T-cell (primary cell): ENCODE data around the gene SAV1. TPM values are rescaled to one million over a fixed set of nuclear protein-coding genes. Genes with fewer than 3 reads are reported as not detected.

Experiments
- ATAC-seq, 4 experiments: fragments of 200-7000 bp in 3 of 4; fragments of 150-1000 bp in 1 of 4; cut with Tn5 transposase; replicated peaks in 1 of 4; 1 replicate in 3 of 4; 2 replicates in 1 of 4; pipeline ENCODE4 v1.10.0; 2021; ENCODE audit warnings: moderate library complexity in 3 of 4, mild to moderate bottlenecking in 2 of 4, moderate number of reproducible peaks in 1 of 4
- CTCF ChIA-PET, 2 donors: fragments of 300-600 bp; sonication (Branson Sonifier 250); formaldehyde crosslinking; loops; one replicate each; lab custom pipeline; 2022; ENCODE audit warnings: antibody characterized with exemption in 2 of 2; lab: Charles Lee
- POLR2A ChIA-PET, 2 donors: fragments of 300-600 bp; sonication (Branson Sonifier 250); formaldehyde crosslinking; loops; one replicate each; lab custom pipeline; 2022; ENCODE audit warnings: antibody characterized with exemption in 2 of 2; lab: Charles Lee
- DNase-seq, 35 experiments: peaks; one replicate each; pipeline versions ENCODE4 v3.0.0 to v3.0.0-alpha.2; 2013 to 2023
- H3K27ac ChIP-seq: one replicate; pipeline ENCODE4 v1.5.1; 2013; ENCODE audit warnings: low read length
- H3K27me3 ChIP-seq, 2 experiments: replicated peaks in 1 of 2; 1 replicate in 1 of 2; 2 replicates in 1 of 2; pipeline versions ENCODE4 v1.6.1 to v1.7.0; 2013; ENCODE audit warnings: low read length in 1 of 2, mixed read lengths in 1 of 2; ENCODE audit not compliant: control insufficient read depth in 2 of 2, insufficient read depth in 2 of 2; ENCODE audit errors: extremely low read depth in 1 of 2
- H3K36me3 ChIP-seq, 2 donors: 1 replicate in 1 of 2; 2 replicates in 1 of 2; pipeline versions ENCODE4 v1.6.1 to v1.7.0; 2013; ENCODE audit warnings: low read length in 1 of 2; ENCODE audit not compliant: control insufficient read depth in 2 of 2, insufficient read depth in 1 of 2; ENCODE audit errors: extremely low read depth in 1 of 2
- H3K4me1 ChIP-seq, 2 experiments: 1 replicate in 1 of 2; 2 replicates in 1 of 2; pipeline versions ENCODE4 v1.6.1 to v1.7.0; 2013; ENCODE audit warnings: low read length in 2 of 2, mixed read lengths in 1 of 2; ENCODE audit not compliant: insufficient read depth in 2 of 2, control insufficient read depth in 1 of 2; ENCODE audit errors: extremely low read depth in 1 of 2
- H3K4me3 ChIP-seq, 2 donors: 1 replicate in 1 of 2; 2 replicates in 1 of 2; pipeline versions ENCODE4 v1.5.1 to v1.7.0; 2013; ENCODE audit warnings: mild to moderate bottlenecking in 2 of 2, low read length in 1 of 2, moderate library complexity in 1 of 2; ENCODE audit not compliant: control insufficient read depth in 1 of 2; ENCODE audit errors: extremely low read depth in 1 of 2
- H3K9me3 ChIP-seq: 2 replicates; pipeline ENCODE4 v1.7.0; 2013
- H3K27ac Mint-ChIP-seq, 2 donors: one replicate each; pipeline ENCODE4 v1.8.0; 2020 to 2021; ENCODE audit warnings: mild to moderate bottlenecking in 2 of 2, mixed read lengths in 2 of 2
- H3K27me3 Mint-ChIP-seq, 2 donors: one replicate each; pipeline ENCODE4 v1.8.0; 2021 to 2022; ENCODE audit warnings: mixed read lengths in 2 of 2
- H3K36me3 Mint-ChIP-seq: one replicate; pipeline ENCODE4 v1.8.0; 2021; ENCODE audit warnings: mixed read lengths
- H3K4me1 Mint-ChIP-seq, 3 donors: one replicate each; pipeline ENCODE4 v1.8.0; 2020 to 2022; ENCODE audit warnings: mixed read lengths in 3 of 3, mild to moderate bottlenecking in 1 of 3
- H3K4me3 Mint-ChIP-seq, 3 donors: one replicate each; pipeline ENCODE4 v1.8.0; 2020 to 2022; ENCODE audit warnings: mild to moderate bottlenecking in 3 of 3, mixed read lengths in 3 of 3, moderate library complexity in 3 of 3
- H3K9me3 Mint-ChIP-seq, 3 donors: one replicate each; pipeline ENCODE4 v1.8.0; 2020 to 2022; ENCODE audit warnings: mixed read lengths in 3 of 3
- WGBS: methylation state at CpG from one replicate; pipeline ENCODE4 v1.1.5; 2013; ENCODE audit warnings: missing lambda C conversion rate; ENCODE audit not compliant: insufficient coverage; 5-methylcytosine and 5-hydroxymethylcytosine counted together
- total RNA-seq, 35 experiments: library from RNA in 6 of 35; stranded (reverse) in 6 of 35; fragments of 120-200 nt in 1 of 35; gene quantifications; one replicate each; pipeline versions ENCODE4 v1.2.1 to v1.2.4 and lab custom pipeline; 2013 to 2026

Gene SAV1
- total RNA-seq, 5 donors from 2014 or later (not counting 1 experiment from before 2014, with no cell fraction given), result 9.1 to 12.2 (median 11.1) TPM

GRCh38 chr14:50620341-50620740 is 47.8 kb downstream of the SAV1 start:
- H3K27ac ChIP-seq, result no peak overlapping the region
- DNase-seq (no peak), ATAC-seq (no peak)
- ChIA-PET CTCF (interaction anchor here in 1 of 2 donors (0.6 to 1.5 kb wide), 4 partner anchors 10 to 403 kb away, joined by 3 to 4 read pairs (median 3); no protein-coding TSS in a partner anchor), POLR2A (no interaction called here)
- Mint-ChIP-seq H3K27ac (no peak overlapping the region), H3K36me3 (peaks cover 7% of the 10 kb centered on the region), H3K9me3 (peaks cover 0 to 3% (median 0%) of the 10 kb centered on the region in 3 donors), H3K4me3 (no peak overlapping the region), H3K4me1 (no peaks in the 10 kb centered on the region), H3K27me3 (no peaks in the 10 kb centered on the region)
- H3K27me3 ChIP-seq, result no peaks in the 10 kb centered on the region
- no peaks in the 10 kb centered on the region for H3K4me1 ChIP-seq
- H3K9me3 ChIP-seq, result no peaks in the 10 kb centered on the region
- H3K36me3 ChIP-seq, result no peaks in the 10 kb centered on the region
- WGBS, result 83% methylated on average over 2 of the region's 4 CpGs
- no peak overlapping the region for H3K4me3 ChIP-seq

GRCh38 chr14:50619569-50620141 is 48.5 kb downstream of the SAV1 start:
- ATAC-seq (no peak), DNase-seq (peak in 1 of 35 experiments; percentile 40)
- H3K9me3 ChIP-seq, result no peaks in the 10 kb centered on the region
- WGBS, result no CpG with 5 or more reads among the region's 5 CpGs
- no peak overlapping the region for H3K4me3 ChIP-seq
- H3K27ac ChIP-seq, result no peak overlapping the region
- H3K4me1 Mint-ChIP-seq, result no peaks in the 10 kb centered on the region
- H3K4me3 Mint-ChIP-seq, result no peak overlapping the region
- no peaks in the 10 kb centered on the region for H3K4me1 ChIP-seq
- no peaks in the 10 kb centered on the region for H3K36me3 ChIP-seq
- no peak overlapping the region for H3K27ac Mint-ChIP-seq
- H3K27me3 ChIP-seq, result no peaks in the 10 kb centered on the region
- CTCF ChIA-PET, result interaction anchor here in 1 of 2 donors (1.1 to 1.5 kb wide), 3 partner anchors 10 to 404 kb away, joined by 3 to 4 read pairs (median 3); no protein-coding TSS in a partner anchor
- peaks cover 7% of the 10 kb centered on the region for H3K36me3 Mint-ChIP-seq
- H3K27me3 Mint-ChIP-seq, result no peaks in the 10 kb centered on the region
- POLR2A ChIA-PET, result no interaction called here
- peaks cover 0 to 3% (median 0%) of the 10 kb centered on the region in 3 donors for H3K9me3 Mint-ChIP-seq

GRCh38 chr14:50616275-50616674 is 51.8 kb downstream of the SAV1 start:
- no peaks in the 10 kb centered on the region for H3K4me1 Mint-ChIP-seq
- no peak overlapping the region for H3K4me3 Mint-ChIP-seq
- Histone ChIP-seq H3K4me1 (no peaks in the 10 kb centered on the region), H3K27ac (no peak overlapping the region), H3K27me3 (no peaks in the 10 kb centered on the region), H3K36me3 (no peaks in the 10 kb centered on the region), H3K9me3 (no peaks in the 10 kb centered on the region), H3K4me3 (no peak overlapping the region)
- ChIA-PET POLR2A (interaction anchor here (0.5 to 1.1 kb wide), 2 partner anchors 27 to 1352 kb away, joined by 3 read pairs; no protein-coding TSS in a partner anchor), CTCF (interaction anchor here (0.8 to 1.6 kb wide), 3 partner anchors 11 to 244 kb away, joined by 3 to 6 read pairs (median 5); no protein-coding TSS in a partner anchor)
- WGBS, result no CpG with 5 or more reads among the region's 2 CpGs
- H3K27me3 Mint-ChIP-seq, result no peaks in the 10 kb centered on the region
- peaks cover 0 to 3% (median 0%) of the 10 kb centered on the region in 3 donors for H3K9me3 Mint-ChIP-seq
- ATAC-seq (no peak), DNase-seq (no peak)
- no peak overlapping the region for H3K27ac Mint-ChIP-seq
- H3K36me3 Mint-ChIP-seq, result peaks cover 7% of the 10 kb centered on the region

GRCh38 chr14:50615552-50615951 is 52.6 kb downstream of the SAV1 start:
- DNase-seq (no peak), ATAC-seq (no peak)
- H3K4me3 ChIP-seq, result no peak overlapping the region
- ChIA-PET POLR2A (interaction anchor here in 1 of 2 donors (1.1 kb wide), 1 partner anchor 28 kb away, joined by 3 read pairs; no protein-coding TSS in a partner anchor), CTCF (interaction anchor here (0.6 to 1.6 kb wide), 4 partner anchors 10 to 170 kb away, joined by 3 to 5 read pairs (median 3); no protein-coding TSS in a partner anchor)
- Mint-ChIP-seq H3K27me3 (no peaks in the 10 kb centered on the region), H3K4me1 (no peaks in the 10 kb centered on the region), H3K27ac (no peak overlapping the region), H3K36me3 (peaks cover 7% of the 10 kb centered on the region), H3K4me3 (no peak overlapping the region), H3K9me3 (peaks cover 0 to 3% (median 0%) of the 10 kb centered on the region in 3 donors)
- H3K36me3 ChIP-seq, result no peaks in the 10 kb centered on the region
- no peaks in the 10 kb centered on the region for H3K9me3 ChIP-seq
- H3K4me1 ChIP-seq, result no peaks in the 10 kb centered on the region
- no peak overlapping the region for H3K27ac ChIP-seq
- WGBS, result no CpG with 5 or more reads among the region's 2 CpGs
- H3K27me3 ChIP-seq, result no peaks in the 10 kb centered on the region

- Mint-ChIP-seq H3K27ac (no peak overlapping the region), H3K27me3 (no peaks in the 10 kb centered on the region), H3K36me3 (peaks cover 7% of the 10 kb centered on the region), H3K4me3 (no peak overlapping the region), H3K9me3 (peaks cover 0 to 3% (median 0%) of the 10 kb centered on the region in 3 donors), H3K4me1 (no peaks in the 10 kb centered on the region)
- ATAC-seq (no peak), DNase-seq (no peak)
- H3K27me3 ChIP-seq, result no peaks in the 10 kb centered on the region
- no peak overlapping the region for H3K4me3 ChIP-seq
- no peaks in the 10 kb centered on the region for H3K9me3 ChIP-seq
- H3K36me3 ChIP-seq, result no peaks in the 10 kb centered on the region
- ChIA-PET POLR2A (no interaction called here), CTCF (interaction anchor here (0.6 to 0.8 kb wide), 3 partner anchors 37 to 171 kb away, joined by 3 read pairs; no protein-coding TSS in a partner anchor)
- 100% methylated on average over 1 of the region's 4 CpGs for WGBS
- no peaks in the 10 kb centered on the region for H3K4me1 ChIP-seq
- no peak overlapping the region for H3K27ac ChIP-seq
Measured at GRCh38 chr14:50615056-50615455, 53.0 kb downstream of the SAV1 start.

GRCh38 chr14:50612806-50613205 is 55.3 kb downstream of the SAV1 start:
- Mint-ChIP-seq H3K9me3 (peaks cover 0 to 3% (median 0%) of the 10 kb centered on the region in 3 donors), H3K36me3 (peaks cover 7% of the 10 kb centered on the region), H3K27ac (no peak overlapping the region), H3K4me1 (no peaks in the 10 kb centered on the region), H3K27me3 (no peaks in the 10 kb centered on the region), H3K4me3 (no peak overlapping the region)
- ChIA-PET POLR2A (no interaction called here), CTCF (no interaction called here)
- no CpG with 5 or more reads among the region's 3 CpGs for WGBS
- H3K4me3 ChIP-seq, result no peak overlapping the region
- no peak for ATAC-seq
- no peaks in the 10 kb centered on the region for H3K4me1 ChIP-seq
- no peaks in the 10 kb centered on the region for H3K27me3 ChIP-seq
- H3K9me3 ChIP-seq, result no peaks in the 10 kb centered on the region
- no peak overlapping the region for H3K27ac ChIP-seq
- H3K36me3 ChIP-seq, result no peaks in the 10 kb centered on the region
- no peak for DNase-seq
